OCI-LY7 (cell line): ENCODE results near the gene GABRG3.

Experiments used
- EZH2phosphoT487 ChIP-seq: fragments of 200-600 bp; sonication (generic); IDR thresholded peaks from 2 replicates; pipeline ENCODE4 v1.6.1; 2018; ENCODE audit warnings: low read depth, borderline replicate concordance, mild to moderate bottlenecking, mixed run types, antibody characterized with exemption, low read length, moderate library complexity, mixed read lengths
- TF ChIP-seq, protein P1 (sequence below): fragments of 200-600 bp; sonication (generic); conservative IDR thresholded peaks from 2 replicates; pipeline ENCODE4 v1.5.1; 2014; ENCODE audit warnings: mild to moderate bottlenecking, antibody characterized with exemption, low read length, moderate library complexity, mixed read lengths

DNA sequence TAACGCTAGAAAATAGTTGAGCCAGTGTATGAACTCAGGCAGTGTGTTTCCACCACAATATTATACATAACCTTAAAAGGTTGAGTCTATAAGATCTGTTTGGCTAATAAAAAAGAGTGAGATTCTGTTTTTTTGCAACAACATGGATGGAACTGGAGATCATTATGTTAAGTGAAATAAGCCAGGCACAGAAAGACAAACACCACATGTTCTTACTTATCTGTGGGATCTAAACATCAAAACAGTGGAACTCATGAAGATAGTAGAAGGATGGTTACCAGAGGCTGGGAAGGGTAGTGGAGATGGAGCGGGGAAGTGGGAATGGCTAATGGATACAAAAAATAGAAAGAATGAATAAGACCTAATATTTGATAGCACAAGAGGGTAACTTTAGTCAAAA lies 150.7 kb downstream of the GABRG3 start:
- TF ChIP-seq, protein P1, sequence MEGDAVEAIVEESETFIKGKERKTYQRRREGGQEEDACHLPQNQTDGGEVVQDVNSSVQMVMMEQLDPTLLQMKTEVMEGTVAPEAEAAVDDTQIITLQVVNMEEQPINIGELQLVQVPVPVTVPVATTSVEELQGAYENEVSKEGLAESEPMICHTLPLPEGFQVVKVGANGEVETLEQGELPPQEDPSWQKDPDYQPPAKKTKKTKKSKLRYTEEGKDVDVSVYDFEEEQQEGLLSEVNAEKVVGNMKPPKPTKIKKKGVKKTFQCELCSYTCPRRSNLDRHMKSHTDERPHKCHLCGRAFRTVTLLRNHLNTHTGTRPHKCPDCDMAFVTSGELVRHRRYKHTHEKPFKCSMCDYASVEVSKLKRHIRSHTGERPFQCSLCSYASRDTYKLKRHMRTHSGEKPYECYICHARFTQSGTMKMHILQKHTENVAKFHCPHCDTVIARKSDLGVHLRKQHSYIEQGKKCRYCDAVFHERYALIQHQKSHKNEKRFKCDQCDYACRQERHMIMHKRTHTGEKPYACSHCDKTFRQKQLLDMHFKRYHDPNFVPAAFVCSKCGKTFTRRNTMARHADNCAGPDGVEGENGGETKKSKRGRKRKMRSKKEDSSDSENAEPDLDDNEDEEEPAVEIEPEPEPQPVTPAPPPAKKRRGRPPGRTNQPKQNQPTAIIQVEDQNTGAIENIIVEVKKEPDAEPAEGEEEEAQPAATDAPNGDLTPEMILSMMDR: no peak
- no peak for TF ChIP-seq EZH2phosphoT487
